Loucy (cell line): ENCODE results near the gene RAB5A.

ENCODE experiments used
- CTCF ChIP-seq: fragments of 200-600 bp; sonication (generic); conservative IDR thresholded peaks from 2 replicates; pipeline ENCODE4 v1.5.1; 2014; ENCODE audit warnings: mild to moderate bottlenecking, antibody characterized with exemption, low read length
- EZH2phosphoT487 ChIP-seq: fragments of 200-600 bp; IDR thresholded peaks from 2 replicates; pipeline ENCODE4 v1.6.1; 2018; ENCODE audit warnings: antibody characterized with exemption, mild to moderate bottlenecking, moderate library complexity, borderline replicate concordance

DNA sequence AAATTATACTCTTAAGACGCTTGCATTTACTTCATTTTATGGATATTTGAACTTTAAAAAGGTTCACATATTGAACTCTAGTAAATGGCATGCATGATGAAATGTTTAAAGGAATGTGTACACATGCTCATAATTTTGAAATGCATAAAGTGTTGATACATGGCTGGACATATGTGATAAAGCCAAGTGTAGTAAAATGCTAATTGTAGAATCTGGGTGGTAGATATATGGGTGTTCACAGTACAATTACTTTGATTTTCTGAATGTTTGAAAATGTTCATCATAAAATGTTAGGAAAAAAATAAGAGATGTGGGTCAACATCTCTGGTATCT is 8.6 kb upstream of the RAB5A start:
- TF ChIP-seq EZH2phosphoT487 = no peak
- no peak for TF ChIP-seq CTCF
